HFF-Myc (cell line): Measurements from ENCODE around the gene HSPA14.
A peak's percentile ranks its signal among the peaks of the same experiment; 100 is the strongest.

Experiments
- DNase-seq: peaks from one replicate; pipeline ENCODE4 v3.0.0-alpha.2; 2011; ENCODE audit warnings: low read depth; ENCODE audit errors: extremely low read depth
- H3K4me3 ChIP-seq: replicated peaks from 2 replicates; pipeline ENCODE4 v1.5.1; 2011; ENCODE audit warnings: low read depth, mild to moderate bottlenecking, control low read depth, low read length
- CTCF ChIP-seq: IDR thresholded peaks from 2 replicates; pipeline ENCODE4 v1.5.1; 2012; ENCODE audit warnings: mild to moderate bottlenecking, low read depth, low read length, control low read depth; ENCODE audit errors: missing control alignments

Gene HSPA14

GRCh38 chr10:14873090-14873760, 35.1 kb downstream of the HSPA14 start:
- no peak for TF ChIP-seq CTCF
- DNase-seq: no peak
- H3K4me3 ChIP-seq: no peak overlapping the region

GRCh38 chr10:14875941-14876340, 37.8 kb downstream of the HSPA14 start:
- DNase-seq: no peak
- H3K4me3 ChIP-seq: no peak overlapping the region
- no peak for TF ChIP-seq CTCF

DNA sequence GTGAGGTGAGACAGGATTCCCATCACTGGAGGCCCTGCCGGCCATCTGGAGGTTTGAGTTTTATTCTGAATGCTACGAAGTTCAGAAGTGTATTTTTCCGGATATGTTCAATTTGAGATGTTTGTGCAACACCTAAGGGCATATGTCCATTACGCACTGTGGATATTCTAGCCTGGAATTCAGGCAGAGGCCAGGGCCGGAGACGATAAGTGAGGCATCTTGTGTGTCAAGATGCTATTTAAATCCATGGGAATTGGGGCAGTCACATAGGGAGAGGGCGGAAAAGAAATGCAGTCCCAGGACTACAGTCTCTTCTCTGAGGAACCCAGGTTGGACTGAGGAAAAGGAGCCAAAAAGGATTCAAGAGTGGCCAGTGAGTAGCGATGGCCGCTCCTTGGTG, 38.7 kb downstream of the HSPA14 start:
- DNase-seq: no peak
- no peak for TF ChIP-seq CTCF
- H3K4me3 ChIP-seq: peak overlapping the region; percentile 79

DNA sequence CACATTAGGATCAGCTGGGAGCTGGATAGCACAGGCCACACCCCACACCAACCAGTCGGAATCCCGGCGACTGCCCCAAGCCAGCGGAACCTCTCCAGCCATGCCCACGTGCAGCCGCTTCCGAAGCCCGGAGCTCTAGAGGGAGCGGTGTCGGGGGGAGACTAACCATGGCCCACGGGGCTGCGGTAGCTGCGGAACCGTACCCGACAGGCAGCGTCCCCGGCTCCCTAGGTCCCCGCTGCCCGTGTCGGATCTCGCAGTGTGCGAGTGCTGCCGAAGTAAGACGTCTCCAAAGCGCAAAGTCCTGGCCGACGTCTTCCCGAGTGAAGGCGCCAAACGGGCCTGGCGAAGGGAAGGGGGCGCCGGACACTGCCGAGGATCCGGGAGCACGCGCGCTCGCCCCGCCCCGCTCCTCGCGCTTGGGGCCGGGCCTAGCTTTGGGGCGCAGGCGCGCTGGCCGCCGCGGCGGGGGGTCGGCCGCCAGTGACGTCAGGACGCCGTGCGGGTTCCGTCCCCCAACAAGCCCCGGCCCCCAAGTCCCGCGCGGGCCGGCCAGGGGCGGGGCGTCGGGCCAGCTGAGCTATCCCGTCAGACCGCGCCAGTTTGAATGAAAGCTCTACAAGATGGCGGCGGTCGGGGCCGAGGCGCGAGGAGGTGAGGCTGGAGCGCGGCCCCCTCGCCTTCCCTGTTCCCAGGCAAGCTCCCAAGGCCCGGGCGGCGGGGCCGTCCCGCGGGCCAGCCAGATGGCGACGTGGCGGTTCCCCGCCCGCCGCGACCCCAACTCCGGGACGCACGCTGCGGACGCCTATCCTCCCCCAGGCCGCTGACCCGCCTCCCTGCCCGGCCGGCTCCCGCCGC, 40.4 kb downstream of the HSPA14 start, which contains the start of gene SUV39H2:
TSS of gene SUV39H2 (plus strand) at position 601 of the 858 bp plus-strand sequence. CDS start at position 624, 23 bp downstream.
- peak; percentile 64 for DNase-seq
- TF ChIP-seq CTCF: no peak
- H3K4me3 ChIP-seq: peak within 1 kb of the TSS; percentile 79

DNA sequence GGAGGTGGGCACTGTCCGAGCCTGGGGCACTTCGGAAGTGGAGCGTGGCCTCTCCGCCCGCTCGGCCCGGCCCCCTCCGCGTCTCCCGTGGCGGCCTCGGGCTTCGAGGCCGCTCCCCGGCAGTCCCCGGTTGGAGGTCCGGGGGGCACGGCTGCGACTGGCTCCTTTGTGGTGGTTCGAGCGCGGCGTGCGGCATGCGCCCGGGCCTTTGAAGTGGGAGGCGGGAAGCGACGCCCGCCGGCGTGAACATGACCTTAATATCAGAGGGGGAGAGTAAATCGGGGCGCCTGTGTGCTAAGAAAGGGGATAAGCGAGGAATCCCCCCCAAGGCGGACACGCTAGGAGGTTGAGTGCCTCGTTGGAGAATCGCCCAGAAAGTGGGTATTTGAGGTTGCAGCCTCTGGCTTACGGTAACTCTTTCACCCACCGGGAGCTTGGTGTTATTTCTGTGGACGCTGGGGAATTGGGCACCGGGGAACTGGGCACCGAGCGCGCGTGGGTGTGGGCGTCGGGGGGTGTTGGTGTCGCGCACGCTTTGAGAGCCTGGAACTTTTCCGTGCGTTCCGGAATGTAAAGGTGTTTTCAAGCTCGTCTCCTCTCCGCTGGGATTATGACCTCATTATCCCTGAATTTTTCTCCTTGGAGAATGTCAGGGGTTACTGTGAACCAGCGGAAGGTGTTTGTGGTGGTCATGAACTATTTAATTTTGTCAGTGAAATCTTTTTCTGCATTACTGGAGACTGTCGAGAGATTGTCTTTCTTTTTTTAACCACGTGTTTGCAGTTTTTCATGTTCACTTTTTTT, 41.2 kb downstream of the HSPA14 start:
- H3K4me3 ChIP-seq: peak overlapping the region; percentile 79
- no peak for TF ChIP-seq CTCF
- DNase-seq: no peak

GRCh38 chr10:14879928-14880193, 41.8 kb downstream of the HSPA14 start:
- H3K4me3 ChIP-seq: peak overlapping the region; percentile 79
- DNase-seq: no peak
- TF ChIP-seq CTCF: no peak
